Measurements from ENCODE around the gene ATXN7L1. TPM values are rescaled to one million over a fixed set of nuclear protein-coding genes. Genes with fewer than 3 reads are reported as not detected.

ATXN7L1 gene
- total RNA-seq, 1 experiment from 2014 or later, result 24.3 TPM

- no peaks in the 10 kb centered on the region for H3K79me2 ChIP-seq (ENCODE audit: insufficient read depth, low read length)
- H4K8ac ChIP-seq (replicated peaks; ENCODE audit: insufficient read length, low read depth, low read length), result no peak overlapping the region
- no peaks in the 10 kb centered on the region for H3K79me1 ChIP-seq (ENCODE audit: insufficient read depth, low read depth, low read length, poor library complexity, severe bottlenecking)
- Mint-ChIP-seq H3K27ac (no peak overlapping the region), H3K36me3 (ENCODE audit: insufficient read depth in 1 of 3, low read depth in 3 of 3) (no peaks in the 10 kb centered on the region; a peak in 2 of 7 replicates), H3K4me1 (peaks cover 20 to 32% of the 10 kb centered on the region in 2 experiments), H3K9me3 (no peaks in the 10 kb centered on the region), H3K4me3 (no peak overlapping the region), H3K27me3 (ENCODE audit: low read depth) (no peaks in the 10 kb centered on the region)
- H3K4ac ChIP-seq (ENCODE audit: low read depth, low read length), result no peak overlapping the region
- H4K91ac ChIP-seq (ENCODE audit: insufficient read length, low read depth, low read length), result no peak overlapping the region
- no peak overlapping the region for H2BK12ac ChIP-seq (ENCODE audit: insufficient read length, low read depth, low read length)
- H3K14ac ChIP-seq (ENCODE audit: insufficient read depth, low read length), result no peak overlapping the region
- H2BK15ac ChIP-seq (ENCODE audit: low read depth, low read length), result no peak overlapping the region
- no peak overlapping the region for H2AFZ ChIP-seq (ENCODE audit: low read length)
- no peak overlapping the region for H2BK5ac ChIP-seq (ENCODE audit: insufficient read length, low read length)
- H3K23me2 ChIP-seq (ENCODE audit: insufficient read length, low read depth, low read length, poor library complexity, severe bottlenecking), result no peaks in the 10 kb centered on the region
- H3K56ac ChIP-seq (ENCODE audit: insufficient read length, low read depth, low read length), result no peak overlapping the region
- no peak overlapping the region for H3K9ac ChIP-seq (ENCODE audit: extremely low read depth, insufficient read length, low read length)
- no peak overlapping the region for H3K4me2 ChIP-seq (ENCODE audit: insufficient read depth, insufficient read length, low read length)
- no peaks in the 10 kb centered on the region for H3K9me3 ChIP-seq (ENCODE audit: control insufficient read depth, low read depth, low read length)
- no peak overlapping the region for H2AK5ac ChIP-seq (ENCODE audit: insufficient read length, low read length)
- no peak overlapping the region for H2BK20ac ChIP-seq (ENCODE audit: low read depth, low read length, poor library complexity, severe bottlenecking)
- H3K23ac ChIP-seq (ENCODE audit: insufficient read length, low read depth, low read length), result no peak overlapping the region
- DNase-seq, result no peak
- H4K5ac ChIP-seq (ENCODE audit: insufficient read length, low read depth, low read length), result no peak overlapping the region
- no peaks in the 10 kb centered on the region for H4K20me1 ChIP-seq (ENCODE audit: control insufficient read depth, insufficient read depth, insufficient read length)
- TF ChIP-seq CTCF (conservative IDR thresholded peaks at IDR 0.05), result no peak
- H3T11ph ChIP-seq (ENCODE audit: low read length), result no peak overlapping the region
- peaks cover 4% of the 10 kb centered on the region for H3K4me1 ChIP-seq (ENCODE audit: insufficient read depth, low read length)
- no peak overlapping the region for H2BK120ac ChIP-seq (ENCODE audit: low read depth, low read length, poor library complexity, severe bottlenecking)
- WGBS (ENCODE audit: extremely low coverage, insufficient read length, low lambda C conversion rate), result no CpG with 5 or more reads among the region's 7 CpGs
- no peak overlapping the region for H3K18ac ChIP-seq (ENCODE audit: insufficient read length, low read depth, low read length)
- H3K27me3 ChIP-seq (ENCODE audit: insufficient read depth, low read length), result no peaks in the 10 kb centered on the region
- no peak overlapping the region for H3K27ac ChIP-seq (ENCODE audit: insufficient read length, low read depth, low read length)
These were observed 49.1 kb downstream of the ATXN7L1 start for GRCh38 chr7:105827151-105827875.
